SU-DHL-6 (cell line): ENCODE measurements around the gene OMP.

ENCODE experiments used
- H2AFZ ChIP-seq: fragments of 200-600 bp; sonication (generic); 2 replicates; pipeline ENCODE4 v1.6.1; 2014; ENCODE audit warnings: low read depth, mild to moderate bottlenecking, moderate library complexity, mixed read lengths, antibody characterized with exemption, low read length; ENCODE audit not compliant: severe bottlenecking
- H3F3A ChIP-seq: fragments of 200-600 bp; shearing (Covaris generic); 2 replicates; pipeline ENCODE4 v1.6.0; 2016; ENCODE audit warnings: antibody characterized with exemption, mild to moderate bottlenecking; ENCODE audit not compliant: insufficient read depth
- H3K27ac ChIP-seq: fragments of 200-600 bp; sonication (generic); 2 replicates; pipeline ENCODE4 v1.5.1; 2016; ENCODE audit warnings: low read depth, mild to moderate bottlenecking, low read length, moderate library complexity, mixed read lengths
- H3K27me3 ChIP-seq: fragments of 200-600 bp; sonication (generic), shearing (Covaris generic); 2 replicates; pipeline ENCODE4 v1.6.0; 2014; ENCODE audit warnings: mild to moderate bottlenecking, low read length
- H3K36me3 ChIP-seq: fragments of 200-600 bp; sonication (generic); 2 replicates; pipeline ENCODE4 v1.6.1; 2014; ENCODE audit warnings: mild to moderate bottlenecking, low read length, mixed read lengths
- H3K4me2 ChIP-seq: fragments of 300-600, 200-600 bp; shearing (Covaris generic), sonication (generic); 2 replicates; pipeline ENCODE4 v1.6.0; 2014; ENCODE audit warnings: low read length, low read depth, mild to moderate bottlenecking; ENCODE audit not compliant: poor library complexity, severe bottlenecking
- H3K4me3 ChIP-seq: fragments of 200-600 bp; sonication (generic); 2 replicates; pipeline ENCODE4 v1.5.1; 2014; ENCODE audit warnings: antibody characterized with exemption, low read length, mild to moderate bottlenecking, mixed read lengths; ENCODE audit not compliant: insufficient read depth, poor library complexity, severe bottlenecking
- H3K79me2 ChIP-seq: fragments of 200-600 bp; sonication (generic); 2 replicates; pipeline ENCODE4 v1.6.1; 2014; ENCODE audit warnings: mild to moderate bottlenecking, low read length, moderate library complexity; ENCODE audit not compliant: insufficient read depth
- H3K9ac ChIP-seq: fragments of 200-600 bp; sonication (generic); 2 replicates; pipeline ENCODE4 v1.7.0; 2014; ENCODE audit warnings: mild to moderate bottlenecking, low read length
- H3K9me2 ChIP-seq: fragments of 200-600 bp; sonication (generic); replicated peaks from 2 replicates; pipeline ENCODE4 v1.6.1; 2014; ENCODE audit warnings: low read length; ENCODE audit not compliant: insufficient read depth
- H3K9me3 ChIP-seq: fragments of 200-600 bp; sonication (generic); 2 replicates; pipeline ENCODE4 v1.6.1; 2014; ENCODE audit warnings: low read length, mixed read lengths; ENCODE audit not compliant: insufficient read depth
- H4K20me1 ChIP-seq: fragments of 200-600 bp; sonication (generic); 2 replicates; pipeline ENCODE4 v1.6.1; 2014; ENCODE audit warnings: low read depth, mild to moderate bottlenecking, antibody characterized with exemption, low read length, moderate library complexity, mixed read lengths
- EZH2phosphoT487 ChIP-seq: fragments of 200-600 bp; sonication (generic), shearing (Covaris generic); conservative IDR thresholded peaks from 2 replicates; pipeline ENCODE4 v1.6.1; 2018; ENCODE audit warnings: mild to moderate bottlenecking, antibody characterized with exemption, low read length, moderate library complexity, mixed read lengths
- TF ChIP-seq, protein P1 (sequence below): fragments of 200-600 bp; sonication (generic); IDR thresholded peaks from one replicate; pipeline ENCODE4 v1.5.1; 2017; ENCODE audit warnings: antibody characterized with exemption, mild to moderate bottlenecking, low read length, moderate library complexity; ENCODE audit not compliant: insufficient read depth, poor library complexity, severe bottlenecking

OMP gene

DNA sequence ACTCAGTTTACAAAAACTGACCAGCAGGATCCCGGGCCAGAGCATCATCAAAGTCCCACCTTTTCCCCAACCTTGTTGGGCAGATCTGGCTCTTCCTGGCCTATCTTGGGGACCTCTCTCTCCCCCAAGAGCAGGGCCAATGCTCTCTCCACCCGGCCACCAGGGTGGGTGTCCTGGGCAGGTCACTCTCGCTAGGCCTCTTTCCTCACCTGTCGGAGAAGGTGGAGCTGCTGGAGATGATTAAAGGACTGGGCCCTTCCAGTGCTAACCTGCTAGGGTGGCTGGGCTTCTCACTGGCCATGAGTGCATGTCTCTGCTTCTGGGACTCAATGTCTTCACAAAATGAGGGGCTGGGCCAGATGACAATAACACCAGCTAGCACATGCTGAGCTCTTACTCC lies 38.8 kb upstream of the OMP start:
- TF ChIP-seq, protein P1, sequence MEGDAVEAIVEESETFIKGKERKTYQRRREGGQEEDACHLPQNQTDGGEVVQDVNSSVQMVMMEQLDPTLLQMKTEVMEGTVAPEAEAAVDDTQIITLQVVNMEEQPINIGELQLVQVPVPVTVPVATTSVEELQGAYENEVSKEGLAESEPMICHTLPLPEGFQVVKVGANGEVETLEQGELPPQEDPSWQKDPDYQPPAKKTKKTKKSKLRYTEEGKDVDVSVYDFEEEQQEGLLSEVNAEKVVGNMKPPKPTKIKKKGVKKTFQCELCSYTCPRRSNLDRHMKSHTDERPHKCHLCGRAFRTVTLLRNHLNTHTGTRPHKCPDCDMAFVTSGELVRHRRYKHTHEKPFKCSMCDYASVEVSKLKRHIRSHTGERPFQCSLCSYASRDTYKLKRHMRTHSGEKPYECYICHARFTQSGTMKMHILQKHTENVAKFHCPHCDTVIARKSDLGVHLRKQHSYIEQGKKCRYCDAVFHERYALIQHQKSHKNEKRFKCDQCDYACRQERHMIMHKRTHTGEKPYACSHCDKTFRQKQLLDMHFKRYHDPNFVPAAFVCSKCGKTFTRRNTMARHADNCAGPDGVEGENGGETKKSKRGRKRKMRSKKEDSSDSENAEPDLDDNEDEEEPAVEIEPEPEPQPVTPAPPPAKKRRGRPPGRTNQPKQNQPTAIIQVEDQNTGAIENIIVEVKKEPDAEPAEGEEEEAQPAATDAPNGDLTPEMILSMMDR = no peak
- TF ChIP-seq EZH2phosphoT487 = no peak
- H3K9me3 ChIP-seq = no peaks in the 10 kb centered on the region
- no peak overlapping the region for H3K9ac ChIP-seq

DNA sequence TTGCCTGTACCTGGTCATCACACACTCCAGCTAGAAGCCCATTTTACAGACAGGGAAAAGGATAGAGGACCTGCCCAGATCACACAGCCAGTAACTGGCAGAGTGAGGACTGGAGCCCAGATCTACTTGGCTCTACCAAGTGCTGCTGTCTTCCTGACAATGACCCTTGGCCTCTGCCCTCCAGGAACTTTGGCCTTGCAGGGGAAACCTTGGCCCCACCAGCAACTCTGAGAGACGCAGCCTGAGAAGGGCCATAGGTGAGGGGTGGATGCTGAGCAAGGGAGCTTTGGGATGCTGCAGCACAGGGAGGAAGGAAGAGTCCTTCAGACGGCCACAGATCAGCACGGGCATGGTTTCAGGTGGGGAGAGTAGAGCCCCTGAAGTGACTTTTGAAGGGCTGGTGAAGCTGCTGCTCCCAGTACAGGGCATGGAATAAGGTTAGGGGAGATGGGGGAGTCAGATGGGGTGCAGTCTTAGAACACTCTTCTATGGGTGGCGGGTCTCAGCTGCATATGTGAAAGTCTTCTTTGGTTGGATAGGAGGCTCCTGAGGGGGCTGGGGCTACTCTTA lies 37.9 kb upstream of the OMP start:
- Histone ChIP-seq H3K36me3 (no peaks in the 10 kb centered on the region), H3K79me2 (no peaks in the 10 kb centered on the region), H3K27me3 (no peaks in the 10 kb centered on the region), H2AFZ (no peak overlapping the region), H3K27ac (no peak overlapping the region), H3K4me2 (no peak overlapping the region), H3F3A (no peaks in the 10 kb centered on the region), H3K9me2 (no peaks in the 10 kb centered on the region), H4K20me1 (no peaks in the 10 kb centered on the region), H3K9me3 (no peaks in the 10 kb centered on the region), H3K4me3 (no peak overlapping the region), H3K9ac (no peak overlapping the region)
- TF ChIP-seq, protein P1 = no peak
- no peak for TF ChIP-seq EZH2phosphoT487

More for the DNA sequence above, 38.8 kb upstream of the OMP start:
- no peak overlapping the region for H2AFZ ChIP-seq
- H3F3A ChIP-seq = no peaks in the 10 kb centered on the region
- H3K9me2 ChIP-seq = no peaks in the 10 kb centered on the region
- no peaks in the 10 kb centered on the region for H3K79me2 ChIP-seq
- H3K27ac ChIP-seq = no peak overlapping the region
- no peaks in the 10 kb centered on the region for H3K27me3 ChIP-seq
- H3K36me3 ChIP-seq = no peaks in the 10 kb centered on the region
- H3K4me2 ChIP-seq = no peak overlapping the region
- H4K20me1 ChIP-seq = no peaks in the 10 kb centered on the region
- no peak overlapping the region for H3K4me3 ChIP-seq

DNA sequence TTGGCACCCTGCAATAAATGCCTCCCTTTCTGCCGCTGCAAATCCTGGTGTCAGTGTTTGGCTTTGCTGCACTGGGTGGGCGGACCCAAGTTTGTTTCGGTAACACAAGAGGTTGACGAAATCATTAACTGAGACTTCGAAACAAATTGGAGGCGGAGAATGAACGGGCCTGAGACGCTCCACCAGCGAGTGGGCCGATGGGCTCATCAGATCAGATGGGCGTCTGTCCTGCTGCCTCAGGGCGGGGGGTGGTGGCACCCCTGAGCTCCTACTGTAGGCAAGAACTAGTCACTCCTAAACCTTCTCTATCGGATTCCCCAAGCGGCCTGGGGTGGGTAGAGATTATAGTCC lies 36.8 kb upstream of the OMP start:
- H3K4me2 ChIP-seq = peak overlapping the region; percentile 79
- H2AFZ ChIP-seq = peak overlapping the region; percentile 90
- no peaks in the 10 kb centered on the region for H3F3A ChIP-seq
- H3K9me2 ChIP-seq = no peaks in the 10 kb centered on the region
- H3K27me3 ChIP-seq = no peaks in the 10 kb centered on the region
- H3K27ac ChIP-seq = no peak overlapping the region
- no peaks in the 10 kb centered on the region for H3K36me3 ChIP-seq
- H3K9me3 ChIP-seq = no peaks in the 10 kb centered on the region
- no peaks in the 10 kb centered on the region for H3K79me2 ChIP-seq
- TF ChIP-seq, protein P1 = no peak
- TF ChIP-seq EZH2phosphoT487 = no peak
- H4K20me1 ChIP-seq = no peaks in the 10 kb centered on the region
- H3K4me3 ChIP-seq = peak overlapping the region; percentile 57
- H3K9ac ChIP-seq = peak overlapping the region; percentile 63
